VCaP (cell line): ENCODE data around the gene GLUD1.
"Not testable (repeated sequence)": the region's sequence is repeated elsewhere in the genome, so short reads cannot be mapped to it uniquely, and the experiment has no call there.

Experiments
- H3K27ac ChIP-seq: fragments of 450-650 bp; 2 replicates; pipeline ENCODE4 v1.5.1; 2017
- CTCF ChIP-seq: fragments of 450-650 bp; conservative IDR thresholded peaks from 2 replicates; pipeline ENCODE4 v1.5.1; 2017; ENCODE audit warnings: mild to moderate bottlenecking, moderate library complexity

GLUD1 gene

GRCh38 chr10:87094373-87095235 lies at the start of gene GLUD1, which contains the start of gene SHLD2:
TSS of gene GLUD1 (minus strand) at chr10:87094843. CDS start at chr10:87094769, 74 bp downstream.
TSS of gene SHLD2 (plus strand) at chr10:87095206. CDS start at chr10:87151355, 56,149 bp downstream.
- H3K27ac ChIP-seq, result peak within 1 kb of the TSS; percentile 92
- no peak for TF ChIP-seq CTCF

GRCh38 chr10:87143109-87143418 lies 48.4 kb upstream of the GLUD1 start:
- H3K27ac ChIP-seq, result not testable (repeated sequence)

- not testable (repeated sequence) for H3K27ac ChIP-seq
Measured at GRCh38 chr10:87142230-87143108, 47.8 kb upstream of the GLUD1 start.

- H3K27ac ChIP-seq, result not testable (repeated sequence)
Measured at GRCh38 chr10:87137478-87137877, 42.8 kb upstream of the GLUD1 start.

- not testable (repeated sequence) for H3K27ac ChIP-seq
Measured at GRCh38 chr10:87134440-87134839, 39.8 kb upstream of the GLUD1 start.

GRCh38 chr10:87133936-87134335 lies 39.3 kb upstream of the GLUD1 start:
- not testable (repeated sequence) for H3K27ac ChIP-seq

- not testable (repeated sequence) for H3K27ac ChIP-seq
Measured at GRCh38 chr10:87132176-87132575, 37.5 kb upstream of the GLUD1 start.

- H3K27ac ChIP-seq, result not testable (repeated sequence)
Measured at GRCh38 chr10:87127607-87128156, 33.0 kb upstream of the GLUD1 start.

GRCh38 chr10:87127048-87127447 lies 32.4 kb upstream of the GLUD1 start:
- H3K27ac ChIP-seq, result not testable (repeated sequence)

GRCh38 chr10:87123351-87123750 lies 28.7 kb upstream of the GLUD1 start:
- not testable (repeated sequence) for H3K27ac ChIP-seq

GRCh38 chr10:87119029-87119428 lies 24.4 kb upstream of the GLUD1 start:
- peak overlapping the region; percentile 42 for H3K27ac ChIP-seq

GRCh38 chr10:87118122-87118521 lies 23.5 kb upstream of the GLUD1 start:
- not testable (repeated sequence) for H3K27ac ChIP-seq

- no peak for TF ChIP-seq CTCF
- H3K27ac ChIP-seq, result no peak overlapping the region
Measured at GRCh38 chr10:87105446-87106124, 10.9 kb upstream of the GLUD1 start.

GRCh38 chr10:87104727-87105126 lies 10.1 kb upstream of the GLUD1 start:
- H3K27ac ChIP-seq, result not testable (repeated sequence)
